NCI-H2029 (cell line): Measurements from ENCODE around the gene ODAPH.
"Not testable (repeated sequence)": the region's sequence is repeated elsewhere in the genome, so short reads cannot be mapped to it uniquely, and the experiment has no call there.

Experiments
- DNase-seq: peaks from one replicate; lab custom pipeline; 2025; lab: John Stamatoyannopoulos, UW

The ODAPH gene

GRCh38 chr4:75555294-75556164 is at the start of gene ODAPH:
TSS of gene ODAPH (plus strand) at chr4:75556066. CDS start at chr4:75556083, 17 bp downstream.
- no peak for DNase-seq

GRCh38 chr4:75509592-75509991 is 46.3 kb upstream of the ODAPH start:
- not testable (repeated sequence) for DNase-seq

GRCh38 chr4:75511841-75512240 is 44.0 kb upstream of the ODAPH start:
- no peak for DNase-seq

- DNase-seq = no peak
Measured at GRCh38 chr4:75512386-75513211, 43.3 kb upstream of the ODAPH start.

GRCh38 chr4:75513526-75514130 is 42.2 kb upstream of the ODAPH start:
- no peak for DNase-seq

- DNase-seq = peak; percentile 97
Measured at GRCh38 chr4:75514131-75514948, 41.5 kb upstream of the ODAPH start, which contains the start of the genes RCHY1 and THAP6. TSS of gene RCHY1 (minus strand) at chr4:75514403. CDS start at chr4:75514286, 117 bp downstream. TSS of gene THAP6 (plus strand) at chr4:75514473. CDS start at chr4:75515453, 980 bp downstream.

GRCh38 chr4:75514949-75515612 is 40.8 kb upstream of the ODAPH start:
- DNase-seq = no peak

- DNase-seq = no peak
Measured at GRCh38 chr4:75516144-75516543, 39.7 kb upstream of the ODAPH start.

GRCh38 chr4:75519452-75519851 is 36.4 kb upstream of the ODAPH start:
- not testable (repeated sequence) for DNase-seq

GRCh38 chr4:75525086-75525485 is 30.8 kb upstream of the ODAPH start:
- no peak for DNase-seq

GRCh38 chr4:75525910-75526309 is 30.0 kb upstream of the ODAPH start:
- no peak for DNase-seq

GRCh38 chr4:75527482-75527881 is 28.4 kb upstream of the ODAPH start:
- no peak for DNase-seq

GRCh38 chr4:75530556-75531322 is 25.1 kb upstream of the ODAPH start:
- no peak for DNase-seq

- DNase-seq = not testable (repeated sequence)
Measured at GRCh38 chr4:75531536-75532143, 24.2 kb upstream of the ODAPH start.

- DNase-seq = not testable (repeated sequence)
Measured at GRCh38 chr4:75533339-75533887, 22.5 kb upstream of the ODAPH start.

GRCh38 chr4:75533926-75534325 is 21.9 kb upstream of the ODAPH start:
- not testable (repeated sequence) for DNase-seq

GRCh38 chr4:75537308-75537707 is 18.6 kb upstream of the ODAPH start:
- not testable (repeated sequence) for DNase-seq

GRCh38 chr4:75542824-75543223 is 13.0 kb upstream of the ODAPH start:
- no peak for DNase-seq

- not testable (repeated sequence) for DNase-seq
Measured at GRCh38 chr4:75544220-75544619, 11.6 kb upstream of the ODAPH start.
